GM21526 (cell line): ENCODE data around the gene DUS1L.

Source experiments
- ATAC-seq: cut with Tn5 transposase; IDR thresholded peaks from one replicate; pipeline ENCODE4 v1.9.1; 2021; ENCODE audit warnings: moderate library complexity; ENCODE audit not compliant: unreplicated experiment, low FRiP score

Gene DUS1L

DNA sequence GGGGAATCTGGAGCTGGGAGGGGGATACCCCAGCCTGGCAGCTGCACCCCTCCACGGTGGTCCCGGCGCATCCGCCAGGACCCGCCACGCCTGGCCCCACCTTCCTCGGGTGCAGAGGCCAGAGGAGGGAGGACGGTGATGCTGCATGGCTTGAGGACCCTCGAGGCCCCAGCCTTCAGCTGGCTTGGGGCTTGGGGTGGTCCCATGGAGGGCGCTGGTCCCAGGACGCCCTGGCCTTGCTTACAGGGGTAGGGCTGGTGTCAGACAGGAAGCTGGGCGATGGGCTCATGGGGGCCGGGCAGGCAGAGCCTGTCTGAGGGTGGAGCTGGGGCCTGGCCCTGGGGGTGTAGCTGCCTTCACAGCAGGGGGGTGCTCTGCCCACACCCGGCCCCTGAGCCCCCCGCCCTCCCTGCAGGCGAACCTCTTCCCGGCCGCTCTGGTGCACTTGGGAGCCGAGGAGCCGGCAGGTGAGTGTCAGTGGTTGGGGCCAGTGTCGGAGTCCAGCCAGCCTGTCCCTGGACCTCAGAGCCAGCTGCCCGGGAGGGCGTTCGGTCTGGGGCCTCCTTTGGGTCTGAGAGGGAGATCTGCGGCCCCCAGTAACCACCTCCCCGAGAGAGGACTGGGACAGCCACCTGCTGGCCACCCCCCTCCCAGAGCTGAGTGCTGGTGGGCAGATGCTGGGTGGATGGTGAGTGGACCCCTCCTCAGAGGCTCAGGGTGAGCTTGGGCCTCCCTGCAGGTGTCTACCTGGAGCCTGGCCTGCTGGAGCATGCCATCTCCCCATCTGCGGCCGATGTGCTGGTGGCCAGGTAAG is 49.3 kb downstream of the DUS1L start:
- no peak for ATAC-seq

DNA sequence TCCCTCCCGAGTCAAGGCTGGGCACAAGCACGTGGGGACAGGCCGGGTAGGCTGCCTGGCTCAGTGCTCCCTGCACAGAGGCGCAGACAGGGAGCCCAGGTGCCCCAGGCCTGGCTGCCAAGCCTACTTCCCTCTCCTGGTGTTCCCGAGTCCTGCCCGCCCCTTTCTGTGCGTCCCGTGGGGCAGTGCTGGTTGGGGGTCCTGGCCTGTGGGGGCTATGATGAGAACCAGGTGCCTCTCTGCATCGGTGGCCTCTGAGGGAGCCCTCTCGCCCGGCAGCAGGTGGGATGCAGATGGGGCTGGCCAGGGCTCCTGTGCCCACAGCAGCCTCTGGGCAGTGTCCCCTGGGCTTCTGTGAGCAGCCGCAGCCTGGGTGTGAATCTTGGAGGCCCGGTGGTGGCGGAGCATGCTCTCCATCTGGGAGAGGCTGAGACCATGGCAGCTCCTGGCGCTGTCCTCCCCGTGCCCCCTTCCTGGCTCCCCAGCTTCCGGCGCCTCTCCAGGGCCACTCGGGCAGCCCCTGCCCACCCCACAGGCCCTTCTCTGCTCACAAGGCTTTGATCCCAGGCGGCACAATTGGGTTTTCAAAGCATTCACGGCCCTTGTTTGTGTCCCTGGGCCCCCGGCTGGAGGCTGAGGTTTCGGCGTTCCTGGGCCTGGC is 50.2 kb downstream of the DUS1L start:
- ATAC-seq: no peak

GRCh38 chr17:82014971-82015310 is 50.7 kb downstream of the DUS1L start:
- no peak for ATAC-seq

DNA sequence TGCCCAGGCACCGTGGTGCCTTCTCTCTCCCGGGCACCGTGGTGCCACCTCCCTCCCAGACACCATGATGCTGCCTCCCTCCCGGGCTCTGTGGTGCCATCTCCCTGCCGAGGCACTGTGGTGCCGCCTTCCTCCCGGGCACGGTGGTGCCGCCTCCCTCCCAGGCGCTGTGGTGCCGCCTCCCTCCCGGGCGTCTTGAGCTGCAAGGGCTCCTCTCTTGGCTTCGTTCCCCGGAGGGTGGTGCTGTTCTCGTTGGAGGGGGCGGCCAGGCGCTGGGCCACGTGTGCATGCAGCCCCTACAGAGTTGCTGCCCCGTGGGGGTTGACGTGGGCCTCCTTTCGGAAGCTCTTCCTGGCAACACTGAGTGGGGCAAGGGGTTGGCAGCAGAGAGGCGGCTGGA is 51.2 kb downstream of the DUS1L start:
- ATAC-seq: no peak

- no peak for ATAC-seq
Observed at GRCh38 chr17:82013772-82014321, 51.8 kb downstream of the DUS1L start.

GRCh38 chr17:82013341-82013740 is 52.3 kb downstream of the DUS1L start:
- no peak for ATAC-seq

DNA sequence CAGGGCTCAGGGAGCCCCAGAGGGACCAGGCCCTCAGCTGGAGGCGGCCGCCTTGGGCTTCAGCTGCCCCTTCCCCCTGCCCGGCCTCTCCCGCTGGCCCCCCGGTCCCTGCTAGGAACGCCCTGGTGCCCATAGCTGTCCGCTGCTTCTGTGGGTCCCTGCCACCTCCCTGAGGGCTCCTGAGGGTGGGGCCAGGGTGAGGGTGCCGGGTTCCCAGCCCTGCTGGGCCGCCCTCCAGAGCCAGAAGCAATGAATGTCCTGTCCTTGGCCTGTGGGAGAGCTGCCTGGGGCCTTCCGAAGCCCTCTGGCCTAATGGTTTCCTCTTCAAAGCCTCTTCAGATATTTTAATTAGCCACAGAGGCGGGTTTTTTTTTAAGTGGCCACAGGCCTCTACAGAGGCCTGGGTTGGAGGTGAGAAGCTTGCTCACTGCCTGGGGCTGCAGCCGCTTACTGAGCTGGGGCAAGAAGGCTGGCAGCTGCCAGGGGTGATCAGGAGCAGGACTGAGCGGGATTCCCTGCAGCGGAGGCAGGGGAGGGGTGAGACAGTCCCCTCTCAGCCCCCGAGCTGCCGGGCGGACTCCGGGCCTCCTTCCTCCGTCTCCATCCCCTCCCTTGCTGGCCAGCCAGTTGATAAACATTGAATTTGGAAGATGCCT is 52.8 kb downstream of the DUS1L start:
- ATAC-seq: no peak

- ATAC-seq: no peak
Observed at GRCh38 chr17:82012261-82012639, 53.4 kb downstream of the DUS1L start.

DNA sequence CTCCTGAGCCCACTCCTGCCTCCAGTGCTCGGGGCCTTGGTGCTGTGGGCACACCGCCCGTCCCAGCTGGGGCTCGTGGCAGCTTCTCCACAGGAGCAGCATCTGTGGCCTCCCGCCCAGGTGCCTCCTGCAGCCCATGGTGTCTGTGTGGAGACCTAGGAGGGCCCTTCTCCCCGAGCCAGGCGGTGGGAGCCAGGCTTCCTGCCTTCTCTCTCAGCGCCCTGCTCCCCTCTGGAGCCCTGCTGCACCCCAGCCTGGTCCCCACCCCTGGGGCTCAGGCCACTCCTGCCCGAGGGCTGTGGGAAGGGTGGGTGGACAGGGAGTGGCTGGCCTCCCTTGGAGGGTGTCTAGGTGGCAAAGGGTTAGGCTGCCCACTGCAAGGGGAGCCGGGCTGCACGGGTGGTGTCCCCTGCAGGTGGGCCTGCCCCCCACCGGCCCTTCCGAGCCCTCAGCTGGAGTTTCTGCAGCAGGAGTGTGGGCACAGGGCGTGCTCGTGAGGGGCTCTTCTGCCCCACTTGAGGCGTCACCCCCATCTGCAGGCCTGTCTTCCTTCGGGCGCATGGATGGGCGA is 53.9 kb downstream of the DUS1L start:
- no peak for ATAC-seq

DNA sequence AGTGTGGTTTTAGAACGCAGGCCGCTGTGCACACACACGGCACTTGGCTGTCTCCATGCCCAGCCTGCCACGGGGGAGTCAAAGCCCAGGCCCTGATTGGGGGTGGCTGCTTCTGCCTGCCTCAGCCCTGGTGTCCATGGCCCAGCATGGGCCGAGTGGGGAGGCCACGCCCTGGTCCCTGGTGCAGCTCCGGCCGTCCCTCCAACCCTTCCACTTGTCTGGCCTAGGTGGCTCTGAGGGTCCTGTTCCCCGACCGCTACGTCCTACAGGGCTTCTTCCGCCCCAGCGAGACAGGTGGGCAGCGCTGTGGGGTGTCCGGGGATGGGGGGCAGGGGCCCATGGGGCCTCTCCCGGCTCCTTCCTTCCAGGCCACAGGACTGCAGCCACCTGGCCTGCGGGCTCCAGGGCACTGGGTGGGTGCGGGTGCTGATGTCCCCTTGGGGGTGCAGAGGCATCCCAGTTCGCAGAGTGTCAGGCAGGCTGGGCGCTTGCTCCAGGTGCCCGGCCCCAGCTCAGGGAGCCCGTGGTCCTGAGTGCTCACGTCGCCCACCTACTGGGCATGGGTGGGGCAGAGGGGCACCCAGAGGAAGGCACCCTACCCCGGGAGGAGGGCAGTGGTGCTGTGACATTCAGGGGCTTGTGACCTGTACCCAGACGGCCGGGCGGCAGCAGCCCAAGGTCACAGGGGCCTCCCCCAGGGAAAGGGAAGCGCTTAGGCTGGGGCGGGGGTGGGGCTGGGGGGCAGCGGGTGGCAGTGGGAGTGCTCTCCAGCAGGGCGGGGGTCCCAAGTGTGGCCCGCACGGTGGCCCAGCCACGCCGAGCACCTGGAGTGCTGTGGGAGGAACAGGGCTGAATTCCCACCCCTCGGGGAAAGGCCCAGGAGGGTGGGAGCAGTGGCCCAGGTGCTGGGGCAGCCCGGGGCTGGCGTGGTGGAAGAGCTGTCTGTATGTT is 54.8 kb downstream of the DUS1L start:
- no peak for ATAC-seq

DNA sequence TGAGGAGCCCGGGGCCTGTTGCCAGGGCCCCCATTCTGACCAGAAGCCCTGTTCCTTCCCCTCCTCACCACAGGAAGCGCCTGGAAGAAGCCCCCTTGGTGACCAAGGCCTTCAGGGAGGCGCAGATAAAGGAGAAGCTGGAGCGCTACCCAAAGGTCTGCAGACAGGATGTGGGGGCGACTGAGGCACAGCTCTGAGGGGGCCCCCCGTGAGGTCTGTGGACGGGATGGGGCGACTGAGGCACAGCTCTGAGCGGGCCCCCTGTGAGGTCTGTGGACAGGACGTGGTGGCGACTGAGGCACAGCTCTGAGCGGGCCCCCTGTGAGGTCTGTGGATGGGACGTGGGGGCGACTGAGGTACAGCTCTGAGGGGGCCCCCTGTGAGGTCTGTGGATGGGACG is 56.2 kb downstream of the DUS1L start:
- no peak for ATAC-seq

DNA sequence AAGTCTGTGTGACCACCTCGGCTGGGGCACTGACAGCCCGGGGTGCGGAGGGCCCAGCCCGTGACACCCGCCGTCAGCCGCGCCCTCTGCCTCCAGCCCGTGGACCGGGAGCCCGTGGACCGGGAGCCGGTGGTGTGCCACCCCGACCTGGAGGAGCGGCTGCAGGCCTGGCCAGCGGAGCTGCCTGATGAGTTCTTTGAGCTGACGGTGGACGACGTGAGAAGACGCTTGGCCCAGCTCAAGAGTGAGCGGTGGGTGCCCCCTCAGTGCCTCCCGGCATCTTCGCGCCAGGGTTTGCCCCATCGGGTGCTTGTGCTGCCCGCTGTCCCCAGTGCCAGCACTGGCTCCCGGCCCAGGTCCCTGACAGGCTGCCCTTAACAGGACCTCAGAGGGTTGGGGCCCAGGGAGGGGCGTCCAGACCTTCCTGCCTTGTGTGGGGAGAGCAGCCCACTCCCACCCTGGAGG is 56.6 kb downstream of the DUS1L start:
- ATAC-seq: no peak

- ATAC-seq: no peak
Observed at GRCh38 chr17:82008258-82008940, 57.2 kb downstream of the DUS1L start.
